ENCODE results near the gene RRP9.
"Not testable (repeated sequence)": the region's sequence is repeated elsewhere in the genome, so short reads cannot be mapped to it uniquely, and the experiment has no call there.

Gene RRP9

DNA sequence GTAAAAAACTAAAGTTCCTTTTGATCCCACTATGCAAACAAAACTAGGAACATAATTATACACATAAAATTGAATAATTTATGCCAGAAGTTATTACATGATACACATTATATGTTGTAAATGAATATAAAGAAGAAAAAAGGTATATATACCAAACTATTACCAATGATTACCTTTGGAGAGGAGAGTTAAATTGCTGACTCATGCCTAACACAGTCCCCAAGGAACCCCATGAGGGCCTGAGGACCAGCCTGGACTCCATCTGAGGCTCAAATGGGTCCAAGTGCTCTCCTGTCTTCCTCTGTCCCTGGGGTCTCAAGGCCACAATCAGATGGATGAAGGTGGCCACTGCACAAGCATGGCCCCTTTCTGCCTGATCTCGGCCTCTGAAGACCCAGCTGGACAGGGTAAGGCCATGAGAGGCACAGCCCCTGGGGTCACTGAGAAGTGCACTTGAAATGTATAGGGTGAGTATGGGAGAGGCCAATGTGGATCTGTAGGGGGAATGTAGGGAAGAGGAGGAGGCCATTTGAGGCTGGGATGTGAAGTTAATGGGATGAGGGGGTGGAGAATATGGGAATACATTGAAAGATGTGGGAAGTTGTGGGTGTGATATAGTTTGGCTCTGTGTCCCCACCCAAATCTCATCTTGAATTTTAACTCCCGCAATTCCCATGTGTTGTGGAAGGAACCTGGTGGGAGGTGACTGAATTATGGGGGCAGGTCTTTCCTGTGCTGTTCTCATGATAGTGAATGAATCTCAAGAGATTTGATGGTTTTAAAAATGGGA, 37.5 kb downstream of the RRP9 start:
- DNase-seq (ENCODE audit: low spot score) = no peak

DNA sequence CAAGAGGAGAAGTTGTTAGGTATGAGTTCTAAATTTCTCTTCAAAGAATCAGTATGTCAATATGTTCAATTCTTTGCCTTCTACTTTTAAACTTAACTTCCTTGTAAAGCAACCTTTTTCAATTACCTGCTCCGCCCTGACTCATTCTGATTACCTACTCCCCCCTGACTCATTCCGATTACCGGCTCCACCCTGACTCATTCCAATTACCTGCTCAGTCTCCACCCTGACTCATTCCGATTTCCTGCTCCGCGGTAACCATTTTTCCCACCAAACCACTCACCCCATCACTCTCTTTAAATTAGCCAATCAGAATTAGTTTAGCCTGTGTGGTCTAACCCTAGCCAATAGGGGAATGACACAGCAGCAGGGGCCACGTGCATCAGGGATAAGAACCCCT, 39.3 kb downstream of the RRP9 start:
- DNase-seq (ENCODE audit: low spot score) = not testable (repeated sequence)

DNA sequence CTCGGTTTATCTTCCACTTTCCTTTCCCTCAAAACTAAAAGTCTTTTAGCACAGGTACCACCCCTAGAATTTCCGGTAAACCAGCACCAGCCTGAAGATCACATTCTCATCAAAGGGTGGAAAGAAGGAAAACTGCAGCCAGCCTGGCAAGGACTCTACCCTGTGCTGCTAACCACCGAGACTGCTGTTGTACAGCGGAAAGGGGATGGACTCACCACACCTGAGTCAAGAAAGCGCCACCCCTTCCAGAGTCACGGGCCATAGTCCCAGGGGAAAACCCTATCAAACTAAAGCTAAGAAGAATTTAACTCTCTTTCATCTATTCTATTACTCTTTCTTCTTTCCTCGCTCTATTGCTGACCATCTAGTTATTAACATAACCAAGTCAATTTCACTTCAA, 41.7 kb downstream of the RRP9 start:
- not testable (repeated sequence) for DNase-seq (ENCODE audit: low spot score)

DNA sequence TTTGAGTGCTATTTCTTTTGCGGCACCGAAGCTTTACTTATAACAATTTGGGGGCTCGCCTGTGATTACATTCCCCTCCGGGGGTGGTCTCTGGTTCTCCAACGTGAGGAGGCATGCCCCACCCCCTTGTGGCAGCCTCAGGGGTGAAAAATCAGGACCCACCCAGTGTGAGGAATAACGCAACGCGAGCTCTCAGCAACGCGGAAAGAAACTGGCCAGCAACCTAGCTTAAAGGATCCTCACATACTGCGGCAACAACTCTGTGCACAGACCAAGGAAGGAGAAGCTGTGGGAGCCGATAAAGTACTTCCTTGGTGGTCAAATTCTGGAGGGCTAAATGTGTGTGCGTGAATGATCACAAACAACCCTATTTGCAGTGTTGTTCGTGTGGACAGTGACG, 44.3 kb downstream of the RRP9 start:
- DNase-seq (ENCODE audit: low spot score) = no peak

DNA sequence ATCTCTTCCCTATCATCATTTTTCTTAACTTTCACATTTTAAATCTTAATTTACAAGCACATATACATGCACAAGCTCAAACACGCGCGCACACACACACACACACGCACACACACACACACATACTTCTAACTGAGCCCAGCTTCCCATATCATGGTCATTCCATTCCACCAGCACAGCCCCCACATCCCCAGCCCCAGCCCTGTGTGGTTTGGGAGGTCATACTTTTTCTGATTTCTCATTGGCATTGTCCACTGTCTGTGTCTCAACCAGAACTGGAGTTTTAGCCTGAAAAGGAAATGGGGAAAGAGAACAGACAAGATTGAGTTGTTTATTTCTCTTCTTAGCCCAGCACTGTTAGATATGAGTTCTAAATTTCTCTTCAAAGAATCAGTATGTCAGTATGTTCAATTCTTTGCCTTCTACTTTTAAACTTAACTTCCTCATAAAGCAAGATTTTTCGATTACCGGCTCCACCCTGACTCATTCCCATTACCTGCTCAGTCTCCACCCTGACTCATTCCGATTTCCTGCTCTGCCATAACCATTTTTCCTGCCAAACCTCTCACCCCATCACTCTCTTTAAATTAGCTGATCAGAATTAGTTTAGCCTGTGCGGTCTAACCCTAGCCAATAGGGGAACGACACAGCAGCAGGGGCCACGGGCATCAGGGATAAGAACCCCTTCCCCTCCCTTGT, 44.9 kb downstream of the RRP9 start:
- no peak for DNase-seq (ENCODE audit: low spot score)

DNA sequence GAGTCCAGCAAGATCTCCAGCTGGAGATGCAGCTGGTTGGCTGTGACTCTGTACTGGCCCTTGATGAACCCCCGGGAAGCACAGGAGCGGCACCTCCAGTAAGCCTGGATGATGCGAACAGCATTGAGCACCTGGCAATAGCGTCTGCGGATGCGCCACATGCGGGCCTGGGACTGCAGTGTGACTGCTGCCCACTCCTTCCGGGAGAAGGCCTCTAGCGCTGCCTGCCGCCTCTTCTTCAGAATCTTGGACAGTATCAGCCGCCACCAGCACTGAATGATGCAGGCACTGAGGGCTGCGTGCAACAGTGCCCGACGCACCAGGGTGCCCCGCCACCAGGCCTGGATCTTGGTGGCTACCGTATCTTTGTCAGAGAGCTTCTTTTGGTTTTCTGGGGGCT, 46.8 kb downstream of the RRP9 start:
- DNase-seq (ENCODE audit: low spot score) = no peak

DNA sequence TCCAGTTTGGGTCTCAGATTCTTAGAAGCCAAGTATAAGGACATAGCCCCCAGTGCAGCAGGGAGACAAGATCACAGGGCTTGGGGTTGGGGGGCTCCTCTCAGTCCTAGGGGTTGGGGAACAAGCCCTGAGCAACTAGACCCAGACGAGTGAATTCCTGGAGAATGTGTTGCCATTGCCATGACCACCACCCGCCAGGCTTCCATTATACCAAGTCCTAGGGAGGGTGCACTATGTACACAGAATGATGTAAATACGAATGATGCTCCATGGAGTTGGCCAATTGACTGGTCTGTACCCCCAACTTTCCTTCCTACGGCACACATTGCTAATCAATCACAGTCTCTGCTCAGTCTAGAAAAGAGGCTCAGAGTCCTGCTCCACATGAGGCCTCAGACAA, 47.3 kb downstream of the RRP9 start:
- DNase-seq (ENCODE audit: low spot score) = no peak

DNA sequence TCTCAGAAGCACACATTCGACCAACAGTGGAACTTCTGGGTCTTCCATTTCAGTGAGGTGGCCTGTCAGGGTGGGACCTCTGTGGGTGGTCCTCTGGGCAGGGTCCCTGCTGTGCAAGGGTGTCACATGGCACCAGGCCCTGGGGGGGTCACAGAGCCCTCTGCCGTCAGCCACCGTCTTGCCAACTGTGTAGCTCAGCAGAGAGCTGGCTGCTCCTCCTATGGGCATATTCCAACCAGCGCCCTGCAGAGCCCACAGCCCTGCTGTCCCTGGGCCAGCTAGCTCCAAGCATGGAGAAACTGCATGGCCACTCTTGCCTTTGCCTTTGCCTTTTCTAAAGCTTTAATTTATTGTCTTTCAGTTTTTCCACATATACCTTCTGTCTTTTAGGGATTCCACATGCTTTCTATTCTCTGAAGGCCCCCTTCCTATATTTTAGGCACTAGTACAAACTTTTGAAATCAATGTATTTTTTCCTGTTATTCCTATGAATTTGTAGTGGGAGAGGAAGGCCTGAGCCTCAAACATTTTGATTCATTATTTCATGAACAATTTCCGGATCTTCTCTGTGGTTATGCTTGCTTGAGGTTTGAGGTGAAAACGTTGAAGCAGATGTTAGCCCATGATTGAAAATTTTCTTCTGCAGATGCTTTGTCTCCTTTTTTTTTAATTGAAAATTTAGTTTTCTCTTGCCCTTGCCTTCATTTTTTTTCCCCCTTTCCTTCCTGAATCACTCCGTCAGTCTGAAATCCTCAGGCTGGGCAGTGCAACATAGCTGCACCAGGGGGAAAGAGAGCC, 50.3 kb downstream of the RRP9 start:
- no peak for DNase-seq (ENCODE audit: low spot score)

DNA sequence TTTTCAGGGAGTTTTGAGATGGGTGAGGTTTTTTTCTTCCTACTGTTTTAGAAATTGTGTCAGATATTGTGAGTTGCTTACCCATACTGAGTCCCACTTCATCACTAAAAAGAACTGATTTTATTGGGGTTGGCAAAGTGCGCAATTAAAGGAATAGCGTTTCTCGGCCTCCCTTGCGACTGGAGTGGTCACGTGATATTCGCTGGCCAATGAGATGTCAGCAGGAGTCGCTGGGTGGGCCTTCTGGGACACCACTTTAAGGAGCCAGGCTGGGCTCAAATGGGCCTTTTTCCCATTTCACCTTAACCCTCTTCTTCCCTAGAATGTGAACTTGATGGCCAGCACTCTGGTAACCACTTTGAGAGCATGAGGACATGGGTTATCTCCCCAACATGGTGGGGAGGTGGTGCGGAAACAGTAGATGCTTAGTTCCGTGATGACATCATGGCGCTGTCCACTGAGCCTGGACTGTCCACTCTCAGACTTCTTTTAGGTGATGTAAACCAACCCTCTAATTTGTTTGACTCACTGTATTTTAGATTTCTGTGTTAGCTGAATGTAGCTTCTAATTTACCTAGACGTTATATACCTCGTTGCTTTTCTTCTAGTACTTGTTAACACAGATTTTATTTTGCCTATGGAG, 53.1 kb downstream of the RRP9 start:
- DNase-seq (ENCODE audit: low spot score) = no peak

DNA sequence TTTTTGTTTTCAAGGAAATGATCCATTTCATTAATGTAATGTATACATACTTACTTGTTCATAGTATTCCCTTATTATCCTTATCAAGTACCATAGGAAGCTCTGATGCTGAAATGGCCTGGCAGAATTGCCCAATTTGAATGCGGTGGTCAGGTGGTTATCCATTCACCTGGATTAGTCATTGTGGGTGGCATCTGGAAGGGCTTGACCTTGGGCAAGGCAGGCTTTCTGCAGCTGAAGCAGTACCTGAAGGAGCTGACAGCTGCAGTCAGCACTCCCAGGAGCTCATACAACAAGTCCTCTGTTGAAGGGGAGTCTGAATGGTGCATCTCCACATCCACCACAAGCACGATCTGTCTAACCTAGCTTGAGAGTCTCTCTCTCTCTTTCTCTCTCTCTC, 54.1 kb downstream of the RRP9 start:
- no peak for DNase-seq (ENCODE audit: low spot score)

DNA sequence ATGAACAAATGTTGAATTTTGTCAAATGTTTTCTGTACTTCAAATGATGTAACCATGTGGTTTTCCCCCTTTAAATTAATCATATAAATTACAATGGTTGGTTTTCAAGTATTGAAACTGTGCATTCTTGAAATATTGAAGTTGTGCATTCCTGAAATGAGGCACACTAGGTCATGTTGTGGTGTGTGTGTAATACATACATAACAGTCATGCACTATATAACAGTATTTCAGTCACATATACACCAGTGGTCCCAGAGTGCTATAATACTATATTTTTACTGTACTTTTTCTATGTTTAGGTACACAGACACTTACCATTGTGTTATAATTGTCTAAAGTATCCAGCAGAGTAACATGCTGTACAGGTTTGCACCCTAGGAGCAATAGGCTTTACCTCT, 55.3 kb downstream of the RRP9 start:
- no peak for DNase-seq (ENCODE audit: low spot score)

Measured in D341Med (cell line).